Type B pancreatic cell (in vitro differentiated cells): ENCODE data around the gene ST14. TPM values are rescaled to one million over a fixed set of nuclear protein-coding genes. Genes with fewer than 3 reads are reported as not detected.
A peak's percentile ranks its signal among the peaks of the same experiment; 100 is the strongest.
"Not testable (repeated sequence)": the region's sequence is repeated elsewhere in the genome, so short reads cannot be mapped to it uniquely, and the experiment has no call there.

Experiments used
- DNase-seq: peaks from one replicate; pipeline ENCODE4 v3.0.0; 2021; ENCODE audit warnings: mixed read lengths; ENCODE audit not compliant: unreplicated experiment; ENCODE audit errors: extremely low spot score
- H3K27ac Mint-ChIP-seq: 2 replicates; pipeline ENCODE4 v1.8.0; 2021; ENCODE audit warnings: mild to moderate bottlenecking, mixed read lengths
- H3K27me3 Mint-ChIP-seq: 2 replicates; pipeline ENCODE4 v1.8.0; 2021; ENCODE audit warnings: mixed read lengths
- H3K36me3 Mint-ChIP-seq: 2 replicates; pipeline ENCODE4 v1.8.0; 2021; ENCODE audit warnings: mixed read lengths
- H3K4me1 Mint-ChIP-seq: one replicate; pipeline ENCODE4 v1.8.0; 2021; ENCODE audit warnings: mixed read lengths; ENCODE audit not compliant: unreplicated experiment
- H3K4me3 Mint-ChIP-seq: 2 replicates; pipeline ENCODE4 v1.8.0; 2021; ENCODE audit warnings: mild to moderate bottlenecking, mixed read lengths
- H3K9me3 Mint-ChIP-seq: 2 replicates; pipeline ENCODE4 v1.8.0; 2021; ENCODE audit warnings: mixed read lengths
- total RNA-seq: library from RNA; stranded (reverse); gene quantifications from 2 replicates; pipeline ENCODE4 v1.2.1, GENCODE V29; 2021; ENCODE audit warnings: low replicate concordance
- TF ChIP-seq, protein P1 (sequence below): fragments of 200-600 bp; sonication (generic); conservative IDR thresholded peaks from 2 replicates; pipeline ENCODE4 v1.5.0; 2021; ENCODE audit warnings: antibody characterized with exemption, mild to moderate bottlenecking

Gene ST14
- total RNA-seq, 1 donor from 2014 or later: 71.7 TPM

DNA sequence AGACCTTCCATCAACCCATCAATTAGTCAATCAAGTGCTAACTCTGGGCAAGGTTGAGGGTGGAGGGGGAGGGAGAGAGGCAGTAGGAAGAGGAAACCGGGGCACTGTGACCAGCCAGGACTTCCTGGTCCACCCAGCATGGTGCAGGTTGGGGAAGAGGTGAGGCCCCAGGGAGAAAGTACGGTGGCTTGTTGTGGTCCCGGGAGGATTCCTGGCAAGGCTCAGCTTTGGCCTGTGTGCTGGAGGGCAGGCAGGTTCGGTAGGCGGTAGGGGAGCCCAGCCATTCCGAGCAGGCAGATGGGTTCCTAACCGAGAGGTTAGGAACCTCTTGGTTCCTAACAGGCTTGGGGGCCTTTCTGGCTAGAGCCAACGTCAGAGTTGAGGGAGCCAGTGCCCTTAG is 10.8 kb downstream of the ST14 start:
- H3K9me3 Mint-ChIP-seq: peaks cover 5% of the 10 kb centered on the region
- H3K4me1 Mint-ChIP-seq: peaks cover 16% of the 10 kb centered on the region
- no peak overlapping the region for H3K4me3 Mint-ChIP-seq
- no peaks in the 10 kb centered on the region for H3K27me3 Mint-ChIP-seq
- H3K36me3 Mint-ChIP-seq: peaks cover 10% of the 10 kb centered on the region
- no peak overlapping the region for H3K27ac Mint-ChIP-seq
- DNase-seq: no peak
- TF ChIP-seq, protein P1, sequence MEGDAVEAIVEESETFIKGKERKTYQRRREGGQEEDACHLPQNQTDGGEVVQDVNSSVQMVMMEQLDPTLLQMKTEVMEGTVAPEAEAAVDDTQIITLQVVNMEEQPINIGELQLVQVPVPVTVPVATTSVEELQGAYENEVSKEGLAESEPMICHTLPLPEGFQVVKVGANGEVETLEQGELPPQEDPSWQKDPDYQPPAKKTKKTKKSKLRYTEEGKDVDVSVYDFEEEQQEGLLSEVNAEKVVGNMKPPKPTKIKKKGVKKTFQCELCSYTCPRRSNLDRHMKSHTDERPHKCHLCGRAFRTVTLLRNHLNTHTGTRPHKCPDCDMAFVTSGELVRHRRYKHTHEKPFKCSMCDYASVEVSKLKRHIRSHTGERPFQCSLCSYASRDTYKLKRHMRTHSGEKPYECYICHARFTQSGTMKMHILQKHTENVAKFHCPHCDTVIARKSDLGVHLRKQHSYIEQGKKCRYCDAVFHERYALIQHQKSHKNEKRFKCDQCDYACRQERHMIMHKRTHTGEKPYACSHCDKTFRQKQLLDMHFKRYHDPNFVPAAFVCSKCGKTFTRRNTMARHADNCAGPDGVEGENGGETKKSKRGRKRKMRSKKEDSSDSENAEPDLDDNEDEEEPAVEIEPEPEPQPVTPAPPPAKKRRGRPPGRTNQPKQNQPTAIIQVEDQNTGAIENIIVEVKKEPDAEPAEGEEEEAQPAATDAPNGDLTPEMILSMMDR: no peak

DNA sequence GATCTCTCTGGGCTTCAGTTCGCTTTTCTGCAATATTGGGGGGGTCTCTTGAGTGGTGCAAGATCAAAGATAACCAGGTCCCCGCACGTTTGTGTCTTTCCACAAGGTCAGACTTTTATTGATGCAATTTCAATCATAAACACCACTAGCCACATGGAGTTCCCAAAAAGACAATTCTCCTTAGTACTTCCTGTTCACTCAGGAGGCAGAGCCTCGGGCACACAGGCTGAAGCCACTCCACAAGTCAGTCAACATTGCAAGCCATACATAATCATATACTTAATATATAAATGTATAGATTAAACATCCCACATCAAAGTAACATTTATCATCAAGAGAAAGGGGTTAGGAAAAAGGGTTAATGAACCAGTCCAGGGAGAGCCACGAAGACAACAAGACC is 12.0 kb downstream of the ST14 start:
- peaks cover 12% of the 10 kb centered on the region for H3K4me1 Mint-ChIP-seq
- H3K36me3 Mint-ChIP-seq: peaks cover 6% of the 10 kb centered on the region
- peak overlapping the region; percentile 81 for H3K27ac Mint-ChIP-seq
- H3K4me3 Mint-ChIP-seq: peak overlapping the region; percentile 37
- no peaks in the 10 kb centered on the region for H3K27me3 Mint-ChIP-seq
- TF ChIP-seq, protein P1: no peak
- H3K9me3 Mint-ChIP-seq: peaks cover 5% of the 10 kb centered on the region
- no peak for DNase-seq

DNA sequence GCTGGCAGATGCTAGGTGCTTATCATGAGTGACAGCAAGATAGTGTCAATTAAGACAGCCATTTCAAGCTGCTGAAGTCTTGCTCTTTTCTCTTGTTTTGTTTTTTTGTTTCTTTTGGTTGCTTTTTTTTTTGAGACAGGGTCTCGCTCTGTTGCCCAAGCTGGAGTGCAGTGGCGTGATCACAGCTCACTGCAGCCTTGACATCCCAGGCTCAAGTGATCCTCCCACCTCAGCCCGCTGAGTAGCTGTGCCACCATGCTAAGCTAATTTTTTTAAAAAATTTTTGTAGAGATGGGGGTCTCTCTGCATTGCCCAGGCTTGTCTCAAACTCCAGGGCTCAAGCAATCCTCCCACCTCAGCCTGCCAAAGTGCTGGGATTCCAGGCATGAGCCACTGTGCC is 12.4 kb downstream of the ST14 start:
- H3K27ac Mint-ChIP-seq: peak overlapping the region; percentile 81
- peak overlapping the region; percentile 37 for H3K4me3 Mint-ChIP-seq
- not testable (repeated sequence) for DNase-seq, H3K27me3 Mint-ChIP-seq, H3K36me3 Mint-ChIP-seq, H3K9me3 Mint-ChIP-seq
- H3K4me1 Mint-ChIP-seq: peaks cover 11% of the 10 kb centered on the region

DNA sequence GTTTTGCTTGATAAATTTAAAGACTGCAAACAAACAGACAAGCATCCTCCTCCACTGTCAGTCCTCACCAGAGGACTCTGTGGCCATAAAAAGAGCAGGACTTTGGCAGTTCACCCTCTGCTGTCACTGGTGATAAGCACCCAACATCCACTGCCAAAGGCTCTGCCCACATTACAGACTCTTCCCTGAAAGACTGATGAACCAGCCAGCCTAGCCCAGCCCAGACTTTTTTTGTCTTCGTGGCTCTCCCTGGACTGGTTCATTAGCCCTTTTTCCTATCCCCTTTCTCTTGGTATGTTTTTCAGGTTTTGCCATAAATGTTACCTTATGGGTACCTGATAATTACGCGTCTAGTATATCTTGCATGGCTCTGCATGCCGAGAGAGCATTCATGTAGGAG is 15.1 kb downstream of the ST14 start:
- no peaks in the 10 kb centered on the region for H3K27me3 Mint-ChIP-seq
- H3K9me3 Mint-ChIP-seq: peaks cover 5% of the 10 kb centered on the region
- TF ChIP-seq, protein P1: no peak
- no peak overlapping the region for H3K4me3 Mint-ChIP-seq
- peaks cover 12% of the 10 kb centered on the region for H3K4me1 Mint-ChIP-seq
- peaks cover 5% of the 10 kb centered on the region for H3K36me3 Mint-ChIP-seq
- DNase-seq: no peak
- H3K27ac Mint-ChIP-seq: peak overlapping the region; percentile 11

DNA sequence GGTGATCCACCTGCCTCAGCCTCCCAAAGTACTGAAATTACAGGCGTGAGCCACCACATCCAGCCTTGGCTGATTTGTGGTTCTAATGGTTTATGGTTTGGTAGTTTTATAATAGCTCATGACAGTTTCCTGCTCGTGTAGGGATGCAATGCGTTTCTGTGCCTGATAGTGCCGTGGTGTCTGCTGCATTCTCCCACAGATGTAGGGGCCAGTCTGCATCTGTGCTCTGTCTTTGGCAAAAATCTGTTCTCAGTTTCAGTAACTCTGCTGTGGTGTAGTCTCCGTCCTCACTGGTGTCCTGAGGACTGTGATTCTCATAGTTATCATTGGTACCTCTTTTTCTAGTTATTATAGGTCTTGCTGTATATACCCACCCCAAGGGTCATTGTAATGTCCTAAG is 16.3 kb downstream of the ST14 start:
- no peak for DNase-seq
- Mint-ChIP-seq H3K4me1 (peaks cover 24% of the 10 kb centered on the region), H3K4me3 (no peak overlapping the region), H3K36me3 (peaks cover 5% of the 10 kb centered on the region), H3K27ac (peak overlapping the region; percentile 23), H3K9me3 (peaks cover 5% of the 10 kb centered on the region), H3K27me3 (no peaks in the 10 kb centered on the region)
- TF ChIP-seq, protein P1: no peak

DNA sequence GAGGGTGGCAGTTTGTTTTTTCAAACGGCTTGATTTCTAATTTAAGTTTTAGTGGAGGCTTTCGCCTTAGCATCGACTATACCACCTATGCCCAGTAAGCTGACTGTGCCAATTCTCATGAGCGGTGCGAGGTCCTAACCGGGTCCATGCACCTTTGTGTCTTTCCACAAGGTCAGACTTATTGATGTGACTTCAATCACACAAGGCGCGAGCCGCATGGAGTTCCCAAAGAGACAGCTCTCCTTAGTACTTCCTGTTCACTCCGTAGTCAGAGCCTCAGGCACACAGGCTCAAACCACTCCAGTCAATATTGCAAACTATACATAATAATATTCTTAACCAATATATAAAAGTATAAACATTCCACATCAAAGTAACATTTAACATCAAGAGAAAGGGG is 18.2 kb downstream of the ST14 start:
- Mint-ChIP-seq H3K4me1 (peaks cover 31% of the 10 kb centered on the region), H3K9me3 (peaks cover 5% of the 10 kb centered on the region), H3K36me3 (peaks cover 5% of the 10 kb centered on the region), H3K27me3 (no peaks in the 10 kb centered on the region), H3K27ac (no peak overlapping the region), H3K4me3 (no peak overlapping the region)
- DNase-seq: no peak
- TF ChIP-seq, protein P1: no peak
